ENCODE data around the gene PLA2G5. TPM values are rescaled to one million over a fixed set of nuclear protein-coding genes. Genes with fewer than 3 reads are reported as not detected.

PLA2G5 gene
- total and polyA plus RNA-seq, 2 of the 13 experiments (the other 11 are each of a cell fraction or from before 2014, with no cell fraction given), result not detected

- TF ChIP-seq ZSCAN20 (CRISPR knock-in tag; IDR thresholded peaks at IDR 0.05; ENCODE audit: borderline replicate concordance) (no peak), ZNF619 (CRISPR knock-in tag; IDR thresholded peaks at IDR 0.05) (no peak), RELA (CRISPR knock-in tag; IDR thresholded peaks at IDR 0.05) (no peak), CENPT (CRISPR knock-in tag; IDR thresholded peaks at IDR 0.05; ENCODE audit: low read depth) (no peak), RNF2 (conservative IDR thresholded peaks at IDR 0.05; ENCODE audit: low read depth) (no peak)
Observed at GRCh38 chr1:20076710-20077461, 6.9 kb downstream of the PLA2G5 start (continued).

GRCh38 chr1:20078171-20078651 lies 8.2 kb downstream of the PLA2G5 start:
- Histone ChIP-seq H2AFZ (ENCODE audit: low read length) (no peak overlapping the region), H3K4me1 (ENCODE audit: insufficient read depth, low read length) (peaks cover 20% of the 10 kb centered on the region), H3K79me2 (ENCODE audit: insufficient read depth, low read length) (no peaks in the 10 kb centered on the region), H3K27ac (ENCODE audit: extremely low read length, insufficient read depth, low read length) (no peak overlapping the region), H3K4me3 (replicated peaks in 1 of 3; ENCODE audit: insufficient read depth in 1 of 3, low read depth in 2 of 3, low read length in 3 of 3) (no peak overlapping the region), H3K9ac (ENCODE audit: insufficient read depth, low read depth, low read length) (no peak overlapping the region), H3K4me2 (ENCODE audit: low read depth, low read length) (no peak overlapping the region), H4K20me1 (ENCODE audit: insufficient read depth, low read length) (no peaks in the 10 kb centered on the region), H3K36me3 (replicated peaks in 1 of 2; ENCODE audit: control insufficient read depth in 1 of 2, insufficient read depth in 2 of 2, low read length in 2 of 2) (no peaks in the 10 kb centered on the region), H3K9me3 (ENCODE audit: low read length) (peaks cover 2% of the 10 kb centered on the region; the same call in 1 of the 2 replicates), H3K27me3 (ENCODE audit: control insufficient read depth in 1 of 2, insufficient read depth in 2 of 2, low read length in 2 of 2) (peaks cover 2 to 25% of the 10 kb centered on the region in 2 experiments)
- intact Hi-C loops (cut with micrococcal nuclease; ENCODE audit: unreplicated experiment), result no loop called here
- POLR2A ChIA-PET, result no interaction called here
- ATAC-seq (no peak), FAIRE-seq (no peak), DNase-seq (ENCODE audit: low spot score) (no peak)
- TF ChIP-seq BORCS8-MEF2B (CRISPR knock-in tag; IDR thresholded peaks at IDR 0.05) (no peak), ZNF12 (CRISPR knock-in tag; IDR thresholded peaks at IDR 0.05) (no peak), HOXA9 (CRISPR knock-in tag; IDR thresholded peaks at IDR 0.05; ENCODE audit: borderline replicate concordance) (no peak), ZNF790 (CRISPR knock-in tag; IDR thresholded peaks at IDR 0.05; ENCODE audit: borderline replicate concordance) (no peak), RXRA (CRISPR knock-in tag; IDR thresholded peaks at IDR 0.05) (no peak), ZNF382 (CRISPR knock-in tag; IDR thresholded peaks at IDR 0.05; ENCODE audit: borderline replicate concordance) (no peak), THAP11 (CRISPR knock-in tag; IDR thresholded peaks at IDR 0.05) (no peak), ZNF639 (CRISPR knock-in tag; conservative IDR thresholded peaks at IDR 0.05) (no peak), FOXM1 (CRISPR knock-in tag; IDR thresholded peaks at IDR 0.05) (no peak), JUN (CRISPR knock-in tag; IDR thresholded peaks at IDR 0.05) (no peak), ONECUT2 (CRISPR knock-in tag; IDR thresholded peaks at IDR 0.05) (no peak), PLRG1 (conservative IDR thresholded peaks at IDR 0.05) (no peak), ZNF615 (CRISPR knock-in tag; IDR thresholded peaks at IDR 0.05; ENCODE audit: borderline replicate concordance) (no peak), RXRB (CRISPR knock-in tag; IDR thresholded peaks at IDR 0.05; ENCODE audit: borderline replicate concordance) (no peak), ZKSCAN5 (CRISPR knock-in tag; IDR thresholded peaks at IDR 0.05) (no peak)
- CTCF ChIA-PET (ENCODE audit: low intra/inter-chr PET ratio, low total read pairs), result no interaction called here
- WGBS (ENCODE audit: low lambda C conversion rate), result 22% methylated on average over 8 of the region's 8 CpGs
- no TSS peak for BruUV-seq (replicated peaks)
- in situ Hi-C loops (cut with HindIII; ENCODE audit: extremely low pct_ligation_motif_present, low pct_unique_long_range_greater_than_20kb), result no loop called here
